Measurements from ENCODE around the gene PANX2.

PANX2 gene

GRCh38 chr22:50211147-50211546, 40.6 kb downstream of the PANX2 start:
- no peak for DNase-seq (ENCODE audit: low read depth in 2 of 3, low spot score in 2 of 3)

- no peak for DNase-seq (ENCODE audit: low read depth in 2 of 3, low spot score in 2 of 3)
Observed at GRCh38 chr22:50213263-50213662, 42.7 kb downstream of the PANX2 start.

- no peak for DNase-seq (ENCODE audit: low read depth in 2 of 3, low spot score in 2 of 3)
Observed at GRCh38 chr22:50215297-50216054, 44.9 kb downstream of the PANX2 start.

GRCh38 chr22:50216055-50216683, 45.6 kb downstream of the PANX2 start:
- DNase-seq (ENCODE audit: low read depth in 2 of 3, low spot score in 2 of 3), result no peak

- no peak for DNase-seq (ENCODE audit: low read depth in 2 of 3, low spot score in 2 of 3)
Observed at GRCh38 chr22:50216684-50217520, 46.4 kb downstream of the PANX2 start.

- DNase-seq (ENCODE audit: low read depth in 2 of 3, low spot score in 2 of 3), result no peak
Observed at GRCh38 chr22:50217543-50218152, 47.1 kb downstream of the PANX2 start.

GRCh38 chr22:50218153-50218995, 47.8 kb downstream of the PANX2 start:
- DNase-seq (ENCODE audit: low read depth in 2 of 3, low spot score in 2 of 3), result no peak

GRCh38 chr22:50218996-50219727, 48.6 kb downstream of the PANX2 start:
- DNase-seq (ENCODE audit: low read depth in 2 of 3, low spot score in 2 of 3), result no peak

GRCh38 chr22:50219800-50220602, 49.5 kb downstream of the PANX2 start:
- DNase-seq (ENCODE audit: low read depth in 2 of 3, low spot score in 2 of 3), result no peak

GRCh38 chr22:50220603-50221409, 50.3 kb downstream of the PANX2 start:
- no peak for DNase-seq (ENCODE audit: low read depth in 2 of 3, low spot score in 2 of 3)

- no peak for DNase-seq (ENCODE audit: low read depth in 2 of 3, low spot score in 2 of 3)
Observed at GRCh38 chr22:50221410-50222300, 51.1 kb downstream of the PANX2 start.

- no peak for DNase-seq (ENCODE audit: low read depth in 2 of 3, low spot score in 2 of 3)
Observed at GRCh38 chr22:50222508-50222907, 52.0 kb downstream of the PANX2 start.

GRCh38 chr22:50224071-50224470, 53.5 kb downstream of the PANX2 start:
- DNase-seq (ENCODE audit: low read depth in 2 of 3, low spot score in 2 of 3), result no peak

GRCh38 chr22:50225200-50225969, 54.9 kb downstream of the PANX2 start:
- DNase-seq (ENCODE audit: low read depth in 2 of 3, low spot score in 2 of 3), result no peak

GRCh38 chr22:50226063-50226874, 55.7 kb downstream of the PANX2 start:
- DNase-seq (ENCODE audit: low read depth in 2 of 3, low spot score in 2 of 3), result no peak

- no peak for DNase-seq (ENCODE audit: low read depth in 2 of 3, low spot score in 2 of 3)
Observed at GRCh38 chr22:50226875-50227165, 56.3 kb downstream of the PANX2 start.

All from activated CD8-positive, alpha-beta memory T cell treated with anti-CD3 and anti-CD28 coated beads for 48 hours (primary cell).